ENCODE data around the gene AP1AR. TPM values are rescaled to one million over a fixed set of nuclear protein-coding genes. Genes with fewer than 3 reads are reported as not detected.

The AP1AR gene
- total and polyA plus RNA-seq, 3 donors from 2014 or later = 22.6 to 29.4 (median 24.6) TPM

GRCh38 chr4:112219826-112220366 lies 11.7 kb upstream of the AP1AR start:
- intact Hi-C loops (cut with DNase I; ENCODE audit: low total_unique reads) = no loop called here

GRCh38 chr4:112222219-112222955 lies 9.2 kb upstream of the AP1AR start:
- WGBS, 2 donors = 79 to 81% methylated on average over 27 to 43 of the region's 43 CpGs
- Histone ChIP-seq H3K4me3 (peak overlapping the region; percentile 18 to 41), H3K4me1 (no peaks in the 10 kb centered on the region), H3K27ac (no peak overlapping the region), H3K27me3 (no peaks in the 10 kb centered on the region), H3K9me3 (no peaks in the 10 kb centered on the region), H3K36me3 (ENCODE audit: low read depth, missing control alignments) (no peaks in the 10 kb centered on the region)
- peak; percentile 32 for DNase-seq
- intact Hi-C loops (cut with DNase I; ENCODE audit: low total_unique reads) = no loop called here
- TF ChIP-seq CTCF (IDR thresholded peaks at IDR 0.05) = no peak
- no peak for TF ChIP-seq POLR2A (IDR thresholded peaks at IDR 0.05)

More at GRCh38 chr4:112219826-112220366, 11.7 kb upstream of the AP1AR start:
- Histone ChIP-seq H3K27me3 (no peaks in the 10 kb centered on the region), H3K27ac (no peak overlapping the region), H3K4me3 (no peak overlapping the region), H3K36me3 (ENCODE audit: low read depth, missing control alignments) (no peaks in the 10 kb centered on the region), H3K9me3 (no peaks in the 10 kb centered on the region), H3K4me1 (no peaks in the 10 kb centered on the region)
- DNase-seq = no peak
- WGBS, 2 donors = 95% methylated on average over 7 of the region's 7 CpGs
- no peak for TF ChIP-seq CTCF (IDR thresholded peaks at IDR 0.05)
- no peak for TF ChIP-seq POLR2A (IDR thresholded peaks at IDR 0.05)

GRCh38 chr4:112225157-112225556 lies 6.4 kb upstream of the AP1AR start:
- no peaks in the 10 kb centered on the region for H3K9me3 ChIP-seq
- no peaks in the 10 kb centered on the region for H3K4me1 ChIP-seq
- intact Hi-C loops (cut with DNase I; ENCODE audit: low total_unique reads) = no loop called here
- TF ChIP-seq POLR2A (IDR thresholded peaks at IDR 0.05) (no peak), CTCF (IDR thresholded peaks at IDR 0.05) (no peak)
- H3K27ac ChIP-seq = no peak overlapping the region
- no peaks in the 10 kb centered on the region for H3K36me3 ChIP-seq (ENCODE audit: low read depth, missing control alignments)
- DNase-seq = no peak
- H3K4me3 ChIP-seq = no peak overlapping the region
- WGBS, 2 donors = 55 to 65% methylated on average over 4 of the region's 4 CpGs
- H3K27me3 ChIP-seq = no peaks in the 10 kb centered on the region

GRCh38 chr4:112230879-112231778 lies 458 bp upstream of the AP1AR start:
- peak; percentile 98 for DNase-seq
- intact Hi-C loops (cut with DNase I; ENCODE audit: low total_unique reads) = loop anchor here (5.0 kb wide), 1 partner anchor 129 kb away; no protein-coding TSS in a partner anchor
- Histone ChIP-seq H3K36me3 (ENCODE audit: low read depth, missing control alignments) (no peaks in the 10 kb centered on the region), H3K9me3 (no peaks in the 10 kb centered on the region), H3K27ac (peak overlapping the region; percentile 91 to 95), H3K4me1 (peaks cover 12% of the 10 kb centered on the region), H3K27me3 (no peaks in the 10 kb centered on the region), H3K4me3 (peak overlapping the region; percentile 83)
- TF ChIP-seq POLR2A (IDR thresholded peaks at IDR 0.05) (no peak), CTCF (IDR thresholded peaks at IDR 0.05) (no peak)
- WGBS, 2 donors = 1% methylated on average over 30 to 46 of the region's 52 CpGs
